NCI-H2107 (cell line): ENCODE results near the gene P2RX2.

ENCODE experiments used
- DNase-seq: peaks from one replicate; lab custom pipeline; 2025; lab: John Stamatoyannopoulos, UW

P2RX2 gene

GRCh38 chr12:132620113-132620898 is 1.7 kb downstream of the P2RX2 start:
- DNase-seq = no peak

- no peak for DNase-seq
These were observed 2.5 kb downstream of the P2RX2 start for GRCh38 chr12:132620899-132621656.

GRCh38 chr12:132621657-132622435 is 3.3 kb downstream of the P2RX2 start:
- DNase-seq = no peak

- DNase-seq = no peak
These were observed 4.0 kb downstream of the P2RX2 start for GRCh38 chr12:132622437-132623071.

- DNase-seq = no peak
These were observed 4.7 kb downstream of the P2RX2 start for GRCh38 chr12:132623072-132623869.

- DNase-seq = no peak
These were observed 5.7 kb downstream of the P2RX2 start for GRCh38 chr12:132624186-132624855.

GRCh38 chr12:132624910-132625630 is 6.5 kb downstream of the P2RX2 start:
- DNase-seq = no peak

- DNase-seq = no peak
These were observed 7.3 kb downstream of the P2RX2 start for GRCh38 chr12:132625731-132626430.

- no peak for DNase-seq
These were observed 10.8 kb downstream of the P2RX2 start for GRCh38 chr12:132629330-132629729.

GRCh38 chr12:132630672-132631071 is 12.1 kb downstream of the P2RX2 start:
- no peak for DNase-seq

GRCh38 chr12:132631666-132632065 is 13.1 kb downstream of the P2RX2 start:
- no peak for DNase-seq

GRCh38 chr12:132632521-132633228 is 14.1 kb downstream of the P2RX2 start:
- DNase-seq = no peak

- DNase-seq = no peak
These were observed 14.8 kb downstream of the P2RX2 start for GRCh38 chr12:132633398-132633797.

GRCh38 chr12:132633901-132634300 is 15.3 kb downstream of the P2RX2 start:
- DNase-seq = no peak

GRCh38 chr12:132634411-132634990 is 15.9 kb downstream of the P2RX2 start:
- DNase-seq = no peak

- DNase-seq = no peak
These were observed 16.7 kb downstream of the P2RX2 start for GRCh38 chr12:132635076-132635955.

- DNase-seq = no peak
These were observed 19.2 kb downstream of the P2RX2 start for GRCh38 chr12:132637811-132638210.
